ENCODE measurements around the gene UNC5A. TPM values are rescaled to one million over a fixed set of nuclear protein-coding genes. Genes with fewer than 3 reads are reported as not detected.

The UNC5A gene
- total RNA-seq, 1 experiment from 2014 or later = 0.05 TPM

GRCh38 chr5:176894298-176894697, 83.9 kb downstream of the UNC5A start:
- DNase-seq (ENCODE audit: low read depth) = no peak

- DNase-seq (ENCODE audit: low read depth) = no peak
Measured at GRCh38 chr5:176895831-176896230, 85.5 kb downstream of the UNC5A start.

- no peak for DNase-seq (ENCODE audit: low read depth)
Measured at GRCh38 chr5:176897263-176897662, 86.9 kb downstream of the UNC5A start.

GRCh38 chr5:176899296-176899891, 89.0 kb downstream of the UNC5A start, which contains the start of gene HK3:
Gene HK3, minus strand, starts transcription at chr5:176899346. Its CDS starts 3,187 bp downstream, at chr5:176896159.
- no peak for DNase-seq (ENCODE audit: low read depth)

- no peak for DNase-seq (ENCODE audit: low read depth)
Measured at GRCh38 chr5:176899946-176900779, 89.8 kb downstream of the UNC5A start.

GRCh38 chr5:176900780-176901204, 90.4 kb downstream of the UNC5A start:
- DNase-seq (ENCODE audit: low read depth) = no peak

GRCh38 chr5:176901260-176902101, 91.1 kb downstream of the UNC5A start:
- DNase-seq (ENCODE audit: low read depth) = peak; percentile 19

GRCh38 chr5:176902102-176902814, 91.9 kb downstream of the UNC5A start:
- DNase-seq (ENCODE audit: low read depth) = no peak

GRCh38 chr5:176902911-176903664, 92.7 kb downstream of the UNC5A start:
- DNase-seq (ENCODE audit: low read depth) = no peak

- no peak for DNase-seq (ENCODE audit: low read depth)
Measured at GRCh38 chr5:176904276-176904675, 93.9 kb downstream of the UNC5A start.

- DNase-seq (ENCODE audit: low read depth) = no peak
Measured at GRCh38 chr5:176906126-176906525, 95.8 kb downstream of the UNC5A start.

- no peak for DNase-seq (ENCODE audit: low read depth)
Measured at GRCh38 chr5:176906796-176907195, 96.4 kb downstream of the UNC5A start.

- no peak for DNase-seq (ENCODE audit: low read depth)
Measured at GRCh38 chr5:176908675-176909368, 98.5 kb downstream of the UNC5A start.

- DNase-seq (ENCODE audit: low read depth) = no peak
Measured at GRCh38 chr5:176912115-176912514, 101.8 kb downstream of the UNC5A start.

GRCh38 chr5:176915906-176916305, 105.5 kb downstream of the UNC5A start:
- no peak for DNase-seq (ENCODE audit: low read depth)

GRCh38 chr5:176916337-176916736, 106.0 kb downstream of the UNC5A start:
- DNase-seq (ENCODE audit: low read depth) = peak; percentile 14

GRCh38 chr5:176918613-176919012, 108.3 kb downstream of the UNC5A start:
- no peak for DNase-seq (ENCODE audit: low read depth)

GRCh38 chr5:176921714-176922113, 111.4 kb downstream of the UNC5A start:
- no peak for DNase-seq (ENCODE audit: low read depth)

- no peak for DNase-seq (ENCODE audit: low read depth)
Measured at GRCh38 chr5:176922817-176923216, 112.5 kb downstream of the UNC5A start.

GRCh38 chr5:176927562-176927961, 117.2 kb downstream of the UNC5A start:
- DNase-seq (ENCODE audit: low read depth) = no peak
